GM19455 (cell line): ENCODE measurements around the gene DENND1C.

Experiments used
- ATAC-seq: cut with Tn5 transposase; IDR thresholded peaks from one replicate; pipeline ENCODE4 v1.9.1; 2021; ENCODE audit not compliant: unreplicated experiment

Gene DENND1C

GRCh38 chr19:6425732-6426620 lies 55.6 kb downstream of the DENND1C start:
- no peak for ATAC-seq

GRCh38 chr19:6424939-6425731 lies 56.5 kb downstream of the DENND1C start:
- ATAC-seq: peak; percentile 91

- ATAC-seq: no peak
Measured at GRCh38 chr19:6424195-6424938, 57.2 kb downstream of the DENND1C start, which contains the start of gene KHSRP. TSS of gene KHSRP (minus strand) at chr19:6424811. CDS start at chr19:6424701, 110 bp downstream.

GRCh38 chr19:6423499-6424194 lies 57.9 kb downstream of the DENND1C start:
- ATAC-seq: no peak

GRCh38 chr19:6421075-6422014 lies 60.2 kb downstream of the DENND1C start:
- ATAC-seq: no peak

GRCh38 chr19:6418562-6418932 lies 63.0 kb downstream of the DENND1C start:
- ATAC-seq: no peak

GRCh38 chr19:6417713-6418561 lies 63.6 kb downstream of the DENND1C start:
- no peak for ATAC-seq
